GM21360 (cell line): ENCODE data around the gene SLC35B4.
"Not testable (repeated sequence)": the region's sequence is repeated elsewhere in the genome, so short reads cannot be mapped to it uniquely, and the experiment has no call there.

Experiments used
- ATAC-seq: cut with Tn5 transposase; IDR thresholded peaks from one replicate; pipeline ENCODE4 v1.9.1; 2021; ENCODE audit warnings: mild to moderate bottlenecking, moderate library complexity; ENCODE audit not compliant: unreplicated experiment

Gene SLC35B4

DNA sequence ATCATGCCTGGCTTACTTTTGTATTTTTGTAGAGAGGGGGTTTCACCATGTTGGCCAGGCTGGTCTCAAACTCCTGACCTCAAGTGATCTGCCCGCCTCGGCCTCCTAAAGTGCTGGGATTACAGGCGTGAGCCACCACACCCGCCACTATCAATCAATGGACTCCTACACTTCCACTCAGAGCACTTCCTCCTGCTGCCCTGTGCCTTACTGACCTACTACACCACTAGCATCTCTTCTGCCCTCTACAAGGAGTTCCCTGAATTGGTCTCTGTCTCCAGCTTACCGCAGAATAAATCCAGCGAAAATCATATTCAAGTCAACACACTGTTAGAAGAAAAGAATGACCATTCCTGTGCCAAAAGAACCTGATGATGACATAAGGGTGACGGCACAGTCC lies 20.7 kb downstream of the SLC35B4 start:
- not testable (repeated sequence) for ATAC-seq

- ATAC-seq = peak; percentile 100
These were observed 23.6 kb downstream of the SLC35B4 start for GRCh38 chr7:134293002-134293740.

GRCh38 chr7:134290286-134290685 lies 26.4 kb downstream of the SLC35B4 start:
- ATAC-seq = no peak

DNA sequence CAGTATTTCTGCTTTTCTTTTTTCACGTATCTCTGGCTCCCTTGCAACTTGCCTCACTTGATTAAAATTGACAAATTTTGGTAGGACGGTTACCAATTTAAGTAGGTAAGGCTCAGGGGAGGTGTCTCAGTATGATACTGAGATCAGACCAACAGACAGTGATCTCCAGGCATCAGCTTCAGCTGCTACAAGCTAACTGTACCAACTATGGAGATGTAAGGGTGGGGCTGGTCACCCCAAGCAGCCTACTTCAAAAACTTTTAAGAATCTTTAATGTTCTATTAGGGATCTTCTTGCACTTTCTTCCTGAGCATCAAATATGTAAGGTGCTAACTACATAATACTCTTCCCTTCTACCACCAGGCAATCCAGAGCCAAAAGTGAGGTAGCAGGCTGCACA lies 26.9 kb downstream of the SLC35B4 start:
- no peak for ATAC-seq

GRCh38 chr7:134289423-134289822 lies 27.3 kb downstream of the SLC35B4 start:
- ATAC-seq = no peak

GRCh38 chr7:134287916-134288659 lies 28.6 kb downstream of the SLC35B4 start:
- no peak for ATAC-seq

DNA sequence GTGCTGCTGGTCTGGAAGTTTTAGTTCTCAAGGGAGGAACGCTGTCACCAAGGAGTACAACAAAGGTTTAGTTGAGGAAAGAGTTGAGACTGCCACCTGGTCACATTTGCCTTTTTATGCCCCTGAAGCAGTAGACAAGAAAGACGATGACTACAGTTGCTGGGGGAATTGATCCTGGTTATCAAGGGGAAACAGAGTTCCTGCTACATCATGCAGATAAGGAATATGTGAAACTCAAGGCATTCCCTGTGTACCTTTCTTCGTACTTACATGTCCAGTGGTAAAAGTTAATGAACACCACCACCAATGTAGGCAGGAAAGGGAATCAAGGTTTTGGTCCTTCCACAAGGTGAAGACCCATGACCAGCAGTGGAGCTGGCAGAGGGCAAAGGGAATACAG lies 31.8 kb downstream of the SLC35B4 start:
- ATAC-seq = no peak

DNA sequence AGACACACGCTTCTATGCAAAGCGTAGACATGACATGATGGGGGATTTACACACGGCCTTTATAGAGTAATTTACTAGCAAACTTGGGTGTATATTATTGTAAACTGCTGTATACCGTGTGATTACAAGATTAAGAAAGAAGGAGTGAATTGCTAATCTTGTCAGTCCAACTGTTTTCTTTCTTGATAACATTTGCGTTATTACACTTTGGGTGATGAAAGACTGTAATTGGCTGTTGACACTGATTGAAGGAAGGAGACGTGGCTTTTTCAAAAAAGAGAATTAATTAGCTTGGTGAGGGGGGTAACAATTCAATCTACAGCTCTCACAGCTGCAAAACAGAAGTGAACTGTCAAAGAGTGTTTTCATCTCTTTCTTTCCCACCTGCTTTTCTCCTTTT lies 32.7 kb downstream of the SLC35B4 start:
- no peak for ATAC-seq

DNA sequence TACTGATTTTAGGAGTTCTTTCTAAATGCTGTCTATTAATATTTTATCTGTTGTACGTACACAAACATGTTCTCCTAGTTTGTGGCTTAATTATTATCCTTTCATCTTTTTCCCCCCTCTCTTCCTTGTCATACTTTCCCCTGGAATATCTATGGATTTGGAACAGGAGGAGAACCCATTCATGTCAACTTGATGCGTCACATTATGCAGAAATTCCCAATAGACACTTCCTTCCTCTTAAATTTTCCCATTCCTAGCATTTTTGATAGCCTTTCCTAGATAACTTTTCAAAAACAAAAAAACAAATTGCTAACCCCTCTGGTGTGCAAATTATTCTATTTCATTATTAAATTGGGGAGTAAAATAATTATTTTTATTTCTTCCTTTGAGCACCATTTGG lies 36.2 kb downstream of the SLC35B4 start:
- ATAC-seq = no peak

- ATAC-seq = no peak
These were observed 36.8 kb downstream of the SLC35B4 start for GRCh38 chr7:134279898-134280297.

DNA sequence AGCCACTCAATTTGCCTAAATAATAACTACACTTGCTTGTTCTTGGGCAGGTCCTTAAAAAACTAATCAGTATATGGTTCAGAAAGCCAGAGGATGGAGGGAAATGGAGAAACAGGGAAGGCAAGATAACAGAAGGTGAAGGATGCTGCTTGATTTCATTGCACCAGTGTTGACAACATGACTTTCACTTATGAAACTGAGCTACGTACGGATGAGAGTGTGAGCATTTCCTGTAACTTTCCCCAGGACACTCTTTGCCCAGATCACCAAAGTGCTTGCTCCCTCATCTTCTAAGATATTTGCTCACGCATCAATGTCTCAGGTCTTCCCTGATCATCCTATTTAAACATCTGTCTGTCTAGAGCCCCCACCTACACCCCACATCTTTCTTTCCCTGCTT lies 37.4 kb downstream of the SLC35B4 start:
- no peak for ATAC-seq

- ATAC-seq = no peak
These were observed 38.1 kb downstream of the SLC35B4 start for GRCh38 chr7:134278502-134279153.

GRCh38 chr7:134276951-134277350 lies 39.8 kb downstream of the SLC35B4 start:
- no peak for ATAC-seq

GRCh38 chr7:134262322-134262721 lies 54.4 kb downstream of the SLC35B4 start:
- ATAC-seq = no peak

DNA sequence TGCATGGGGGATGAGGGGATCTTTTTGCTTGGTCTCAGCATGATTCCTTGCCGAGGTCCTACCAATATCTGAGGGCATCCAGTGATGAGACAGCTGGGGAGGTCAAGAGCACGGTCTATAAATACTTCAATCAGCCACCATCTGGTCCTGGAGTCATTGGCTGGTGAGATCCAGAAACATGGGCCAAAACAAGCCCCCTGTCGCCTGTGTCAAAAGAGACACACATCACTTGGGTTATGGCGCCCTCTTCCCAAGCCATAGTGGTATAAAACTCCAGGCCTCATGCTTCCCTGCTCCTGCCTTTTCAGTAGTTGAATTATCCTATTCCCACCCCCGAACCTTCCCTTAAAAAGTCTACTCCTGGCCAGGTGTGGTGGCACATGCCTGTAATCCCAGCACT lies 60.9 kb downstream of the SLC35B4 start:
- ATAC-seq = no peak

DNA sequence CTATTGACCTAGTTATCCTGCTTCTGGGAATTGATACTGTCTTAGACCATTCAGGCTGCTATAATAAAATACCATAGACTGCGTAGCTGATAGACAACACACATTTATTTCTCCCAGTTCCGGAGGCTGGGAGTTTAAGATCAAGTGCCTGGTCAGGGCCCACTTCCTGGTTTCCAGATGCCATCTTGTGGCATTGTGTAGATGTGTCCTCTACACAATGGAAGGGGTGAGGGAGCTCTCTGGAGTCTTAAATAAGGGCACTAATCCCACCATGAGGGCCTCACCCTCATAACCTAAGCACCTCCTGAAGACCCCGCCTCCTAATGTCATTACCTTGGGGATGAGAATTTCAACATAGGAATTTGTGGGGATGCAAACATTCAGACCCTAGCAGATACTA lies 62.4 kb downstream of the SLC35B4 start:
- ATAC-seq = no peak

DNA sequence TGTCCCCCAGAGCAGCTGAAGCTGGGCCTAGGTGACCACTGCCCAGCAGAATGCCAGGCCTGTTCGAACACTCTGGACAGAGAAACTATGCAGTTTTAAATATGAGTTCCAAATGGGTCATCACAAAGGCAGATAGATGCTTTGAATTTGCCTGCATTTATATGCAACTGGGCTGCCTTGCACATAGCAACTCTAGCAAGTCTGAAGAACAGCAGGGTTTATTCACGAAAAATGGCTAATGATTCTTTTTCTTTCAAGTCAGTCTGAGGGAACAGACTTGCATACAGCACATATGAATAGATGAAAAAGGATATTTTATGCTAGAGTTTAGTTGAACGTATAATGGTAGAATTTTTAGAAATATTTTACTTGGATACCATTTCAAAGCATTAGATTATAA lies 68.5 kb downstream of the SLC35B4 start:
- ATAC-seq = no peak

GRCh38 chr7:134246761-134247160 lies 70.0 kb downstream of the SLC35B4 start:
- ATAC-seq = no peak

- no peak for ATAC-seq
These were observed 70.4 kb downstream of the SLC35B4 start for GRCh38 chr7:134246347-134246746.

GRCh38 chr7:134245253-134245652 lies 71.5 kb downstream of the SLC35B4 start:
- ATAC-seq = no peak
